ENCODE data around the gene SLC1A2. TPM values are rescaled to one million over a fixed set of nuclear protein-coding genes. Genes with fewer than 3 reads are reported as not detected.

Gene SLC1A2
- total RNA-seq, 2 experiments from 2014 or later: not detected

GRCh38 chr11:35316161-35316560 lies 103.2 kb downstream of the SLC1A2 start:
- H3K36me3 ChIP-seq (ENCODE audit: insufficient read depth, low read length): no peaks in the 10 kb centered on the region
- TF ChIP-seq EZH2phosphoT487 (IDR thresholded peaks at IDR 0.05; ENCODE audit: borderline replicate concordance, low read depth, low read length) (no peak), CTCF (conservative IDR thresholded peaks at IDR 0.05; ENCODE audit: low read length) (no peak)
- H3K9me3 ChIP-seq (ENCODE audit: low read length): no peaks in the 10 kb centered on the region
- no peaks in the 10 kb centered on the region for H4K20me1 ChIP-seq (ENCODE audit: insufficient read depth, low read length)
- H3K4me1 ChIP-seq (ENCODE audit: insufficient read depth, low read length, poor library complexity, severe bottlenecking): peaks cover 12% of the 10 kb centered on the region
- no TSS peak for BruUV-seq (replicated peaks)
- no peak overlapping the region for H3K4me2 ChIP-seq (ENCODE audit: low read length)
- H3K4me3 ChIP-seq (ENCODE audit: low read depth, low read length, poor library complexity, severe bottlenecking): no peak overlapping the region
- intact Hi-C loops (cut with micrococcal nuclease; ENCODE audit: unreplicated experiment): no loop called here
- ChIA-PET POLR2A (interaction anchor here (0.7 to 1.2 kb wide), 2 partner anchors 11 to 52 kb away, joined by 3 to 4 read pairs; no protein-coding TSS in a partner anchor), CTCF (ENCODE audit: unreplicated experiment) (no interaction called here)
- no peak overlapping the region for H2AFZ ChIP-seq (ENCODE audit: low read length)
- no peaks in the 10 kb centered on the region for H3K79me2 ChIP-seq (ENCODE audit: insufficient read depth, low read depth, low read length)
- H3K27ac ChIP-seq (ENCODE audit: low read depth, low read length, poor library complexity, severe bottlenecking): no peak overlapping the region
- no peak for DNase-seq (ENCODE audit: low spot score)
- no peaks in the 10 kb centered on the region for H3K9me2 ChIP-seq (ENCODE audit: insufficient read depth, low read length)

DNA sequence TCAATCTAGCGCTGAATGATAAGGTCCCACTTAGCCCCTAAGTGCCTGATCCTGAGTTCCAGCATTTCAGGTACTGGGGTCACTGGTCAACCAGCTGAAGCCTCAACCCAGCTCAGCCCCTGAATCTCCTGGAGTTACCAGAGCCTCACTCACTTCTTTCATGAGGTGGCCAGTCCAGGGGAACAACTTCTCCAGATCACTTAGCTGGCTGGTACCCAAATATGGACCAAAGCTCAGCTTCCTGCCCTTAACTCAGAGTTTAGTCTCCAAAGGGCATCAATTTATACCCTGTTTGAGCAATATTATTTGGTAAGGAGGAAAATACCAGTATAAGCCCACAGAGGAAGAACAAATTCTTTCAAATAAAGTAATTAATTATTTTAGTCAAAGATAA lies 105.6 kb downstream of the SLC1A2 start:
- intact Hi-C loops (cut with micrococcal nuclease; ENCODE audit: unreplicated experiment): loop anchor here (5.0 kb wide), 1 partner anchor 79 kb away; no protein-coding TSS in a partner anchor
- TF ChIP-seq EZH2phosphoT487 (IDR thresholded peaks at IDR 0.05; ENCODE audit: borderline replicate concordance, low read depth, low read length): no peak
- no peak for TF ChIP-seq CTCF (conservative IDR thresholded peaks at IDR 0.05; ENCODE audit: low read length)
- no peak overlapping the region for H3K4me3 ChIP-seq (ENCODE audit: low read depth, low read length, poor library complexity, severe bottlenecking)
- ChIA-PET POLR2A (interaction anchor here (0.6 to 1.1 kb wide), 4 partner anchors 12 to 1961 kb away, joined by 3 to 4 read pairs (median 4); no protein-coding TSS in a partner anchor), CTCF (ENCODE audit: unreplicated experiment) (no interaction called here)
- no peaks in the 10 kb centered on the region for H3K79me2 ChIP-seq (ENCODE audit: insufficient read depth, low read depth, low read length)
- H3K9me3 ChIP-seq (ENCODE audit: low read length): no peaks in the 10 kb centered on the region
- no peak for DNase-seq (ENCODE audit: low spot score)
- H4K20me1 ChIP-seq (ENCODE audit: insufficient read depth, low read length): no peaks in the 10 kb centered on the region
- no peaks in the 10 kb centered on the region for H3K36me3 ChIP-seq (ENCODE audit: insufficient read depth, low read length)
- no peaks in the 10 kb centered on the region for H3K9me2 ChIP-seq (ENCODE audit: insufficient read depth, low read length)
- peak overlapping the region; percentile 5 for H3K27ac ChIP-seq (ENCODE audit: low read depth, low read length, poor library complexity, severe bottlenecking)
- peak overlapping the region; percentile 33; the same call in 1 of the 2 replicates for H2AFZ ChIP-seq (ENCODE audit: low read length)
- peaks cover 12% of the 10 kb centered on the region for H3K4me1 ChIP-seq (ENCODE audit: insufficient read depth, low read length, poor library complexity, severe bottlenecking)
- peak overlapping the region; percentile 57 for H3K4me2 ChIP-seq (ENCODE audit: low read length)
- BruUV-seq (replicated peaks): no TSS peak

DNA sequence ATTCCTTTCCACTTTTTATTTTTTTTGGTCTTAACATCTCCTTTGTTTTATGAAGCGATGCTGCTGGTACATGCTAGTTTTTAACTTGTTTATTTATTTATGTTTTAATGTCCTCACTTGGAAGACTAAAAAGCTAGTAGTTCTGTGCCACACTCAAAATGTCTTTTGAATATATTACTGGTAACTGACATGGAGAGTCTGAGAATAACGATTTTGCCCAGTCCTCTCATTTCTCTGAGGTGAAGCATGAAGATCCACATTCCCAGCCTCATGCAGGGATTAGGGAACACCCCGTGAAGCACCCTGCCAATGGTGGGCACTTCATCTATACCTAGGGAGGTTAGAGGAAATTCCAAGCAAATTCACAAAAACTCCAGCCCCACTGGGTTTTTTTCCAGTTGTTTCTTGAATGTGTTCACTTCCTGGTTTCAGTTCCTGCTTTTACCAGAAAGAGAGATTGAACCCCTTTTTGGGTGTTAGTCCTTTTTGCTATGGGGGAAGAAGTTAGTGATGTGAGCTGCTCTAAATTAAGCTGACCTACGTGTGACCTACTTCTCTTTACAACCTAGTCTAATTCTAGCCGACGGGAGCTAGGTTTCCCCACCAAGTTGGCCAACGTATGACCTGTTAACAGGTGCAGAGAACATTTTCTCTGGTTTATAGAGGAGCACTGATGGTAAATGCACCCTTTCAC lies 106.1 kb downstream of the SLC1A2 start:
- POLR2A ChIA-PET: interaction anchor here (0.7 to 1.1 kb wide), 2 partner anchors 13 to 72 kb away, joined by 3 to 4 read pairs; no protein-coding TSS in a partner anchor
- no TSS peak for BruUV-seq (replicated peaks)
- Histone ChIP-seq H3K4me1 (ENCODE audit: insufficient read depth, low read length, poor library complexity, severe bottlenecking) (peaks cover 12% of the 10 kb centered on the region), H3K27ac (ENCODE audit: low read depth, low read length, poor library complexity, severe bottlenecking) (peak overlapping the region; percentile 5), H3K4me3 (ENCODE audit: low read depth, low read length, poor library complexity, severe bottlenecking) (no peak overlapping the region), H3K79me2 (ENCODE audit: insufficient read depth, low read depth, low read length) (no peaks in the 10 kb centered on the region), H3K4me2 (ENCODE audit: low read length) (peak overlapping the region; percentile 57), H3K9me3 (ENCODE audit: low read length) (no peaks in the 10 kb centered on the region), H2AFZ (ENCODE audit: low read length) (peak overlapping the region; percentile 33; the same call in 1 of the 2 replicates), H3K9me2 (ENCODE audit: insufficient read depth, low read length) (no peaks in the 10 kb centered on the region), H3K36me3 (ENCODE audit: insufficient read depth, low read length) (no peaks in the 10 kb centered on the region), H4K20me1 (ENCODE audit: insufficient read depth, low read length) (no peaks in the 10 kb centered on the region)
- peak; percentile 54 for DNase-seq (ENCODE audit: low spot score)
- intact Hi-C loops (cut with micrococcal nuclease; ENCODE audit: unreplicated experiment): loop anchor here (5.0 kb wide), 1 partner anchor 79 kb away; no protein-coding TSS in a partner anchor
- no peak for TF ChIP-seq CTCF (conservative IDR thresholded peaks at IDR 0.05; ENCODE audit: low read length)
- CTCF ChIA-PET (ENCODE audit: unreplicated experiment): no interaction called here
